Measurements from ENCODE around the gene ADO. TPM values are rescaled to one million over a fixed set of nuclear protein-coding genes. Genes with fewer than 3 reads are reported as not detected.

ADO gene
- total and polyA plus RNA-seq, 9 of the 15 experiments (the other 6 are each of a cell fraction or from before 2014, with no cell fraction given), result 3.0 to 20.0 (median 16.1) TPM

DNA sequence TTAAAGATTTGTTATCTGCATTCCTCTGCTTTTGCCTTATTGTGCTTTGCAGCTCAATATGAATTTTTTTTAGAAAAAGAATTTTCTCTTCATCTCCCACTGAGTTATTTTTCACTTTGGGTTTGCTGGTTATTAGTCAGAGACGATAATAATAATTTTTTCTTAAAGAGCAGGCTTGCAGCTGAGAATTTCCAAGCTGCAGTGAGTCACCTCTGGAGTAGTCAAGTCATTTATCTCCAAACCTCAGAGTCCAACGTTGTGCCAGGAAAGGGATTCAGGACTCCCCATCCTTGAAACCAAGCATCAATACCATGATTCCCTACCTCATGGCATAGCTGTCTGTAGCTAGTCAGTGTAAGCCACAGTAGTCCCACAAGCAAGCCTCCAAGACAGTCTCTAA lies 26.8 kb downstream of the ADO start:
- Histone ChIP-seq H3K9me3 (replicated peaks; ENCODE audit: control insufficient read depth, insufficient read depth, low read depth, low read length) (no peaks in the 10 kb centered on the region), H3K79me2 (ENCODE audit: control insufficient read depth, insufficient read depth, low read length) (no peaks in the 10 kb centered on the region), H3K27me3 (ENCODE audit: control insufficient read depth in 2 of 2, insufficient read depth in 2 of 2, low read length in 2 of 2) (no peaks in the 10 kb centered on the region), H3K36me3 (ENCODE audit: control insufficient read depth, insufficient read depth, low read length) (no peaks in the 10 kb centered on the region), H4K20me1 (replicated peaks; ENCODE audit: control insufficient read depth, insufficient read depth, low read length) (no peaks in the 10 kb centered on the region), H3K4me1 (replicated peaks in 1 of 2; ENCODE audit: control insufficient read depth in 2 of 2, insufficient read depth in 2 of 2, low read length in 2 of 2) (no peaks in the 10 kb centered on the region), H3K4me3 (no peak overlapping the region), H3K27ac (ENCODE audit: extremely low read depth, low read depth, low read length) (no peak overlapping the region), H3K9ac (ENCODE audit: insufficient read depth in 1 of 2, low read depth in 2 of 2, low read length in 2 of 2) (no peak overlapping the region), H3K9me1 (ENCODE audit: control insufficient read depth, insufficient read depth, low read length) (no peaks in the 10 kb centered on the region), H3K4me2 (ENCODE audit: insufficient read depth, low read length) (no peak overlapping the region), H2AFZ (ENCODE audit: low read depth, low read length) (no peak overlapping the region)
- ATAC-seq (no peak), DNase-seq (ENCODE audit: extremely low read depth in 1 of 4, low spot score in 3 of 4) (no peak), FAIRE-seq (no peak)
- ChIA-PET CTCF (ENCODE audit: low intra/inter-chr PET ratio) (no interaction called here), POLR2A (interaction anchor here (1.3 to 1.6 kb wide), 2 partner anchors 12 to 27 kb away, joined by 3 to 4 read pairs; partner anchors contain the start of gene ADO)
- in situ Hi-C loops (cut with MboI) (no loop called here), intact Hi-C loops (cut with micrococcal nuclease) (no loop called here)
- WGBS (ENCODE audit: insufficient coverage, low coverage, missing lambda C conversion rate), result 0% methylated on average over 2 of the region's 2 CpGs
- BruUV-seq (replicated peaks), result no TSS peak
- TF ChIP-seq TGIF2 (CRISPR knock-in tag; IDR thresholded peaks at IDR 0.05), result no peak
- no peak for TF ChIP-seq ZBTB40 (IDR thresholded peaks at IDR 0.05)
- TF ChIP-seq ZBTB40 (CRISPR knock-in tag; IDR thresholded peaks at IDR 0.05), result no peak
- no peak for TF ChIP-seq JUND (IDR thresholded peaks at IDR 0.05; ENCODE audit: borderline replicate concordance, low read depth, low read length)
- TF ChIP-seq JUND (tag; IDR thresholded peaks at IDR 0.05; ENCODE audit: borderline replicate concordance, low read depth, low read length), result no peak
- TF ChIP-seq, protein P1, sequence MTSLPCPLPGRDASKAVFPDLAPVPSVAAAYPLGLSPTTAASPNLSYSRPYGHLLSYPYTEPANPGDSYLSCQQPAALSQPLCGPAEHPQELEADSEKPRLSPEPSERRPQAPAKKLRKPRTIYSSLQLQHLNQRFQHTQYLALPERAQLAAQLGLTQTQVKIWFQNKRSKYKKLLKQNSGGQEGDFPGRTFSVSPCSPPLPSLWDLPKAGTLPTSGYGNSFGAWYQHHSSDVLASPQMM (CRISPR knock-in tag; IDR thresholded peaks at IDR 0.05), result no peak
- TF ChIP-seq, protein P2, sequence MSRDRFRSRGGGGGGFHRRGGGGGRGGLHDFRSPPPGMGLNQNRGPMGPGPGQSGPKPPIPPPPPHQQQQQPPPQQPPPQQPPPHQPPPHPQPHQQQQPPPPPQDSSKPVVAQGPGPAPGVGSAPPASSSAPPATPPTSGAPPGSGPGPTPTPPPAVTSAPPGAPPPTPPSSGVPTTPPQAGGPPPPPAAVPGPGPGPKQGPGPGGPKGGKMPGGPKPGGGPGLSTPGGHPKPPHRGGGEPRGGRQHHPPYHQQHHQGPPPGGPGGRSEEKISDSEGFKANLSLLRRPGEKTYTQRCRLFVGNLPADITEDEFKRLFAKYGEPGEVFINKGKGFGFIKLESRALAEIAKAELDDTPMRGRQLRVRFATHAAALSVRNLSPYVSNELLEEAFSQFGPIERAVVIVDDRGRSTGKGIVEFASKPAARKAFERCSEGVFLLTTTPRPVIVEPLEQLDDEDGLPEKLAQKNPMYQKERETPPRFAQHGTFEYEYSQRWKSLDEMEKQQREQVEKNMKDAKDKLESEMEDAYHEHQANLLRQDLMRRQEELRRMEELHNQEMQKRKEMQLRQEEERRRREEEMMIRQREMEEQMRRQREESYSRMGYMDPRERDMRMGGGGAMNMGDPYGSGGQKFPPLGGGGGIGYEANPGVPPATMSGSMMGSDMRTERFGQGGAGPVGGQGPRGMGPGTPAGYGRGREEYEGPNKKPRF (IDR thresholded peaks at IDR 0.05; ENCODE audit: low read depth, low read length), result no peak
- no peak for TF ChIP-seq CREM (IDR thresholded peaks at IDR 0.05; ENCODE audit: low read depth)
- no peak for TF ChIP-seq SREBF1 (IDR thresholded peaks at IDR 0.05; ENCODE audit: borderline replicate concordance, low read depth, low read length)
- no peak for TF ChIP-seq GTF2F1 (IDR thresholded peaks at IDR 0.05; ENCODE audit: low read depth, low read length)

Data from K562 (cell line).